H1 (cell line): ENCODE measurements around the gene SLC26A6. TPM values are rescaled to one million over a fixed set of nuclear protein-coding genes. Genes with fewer than 3 reads are reported as not detected.

Experiments
- CTCF ChIA-PET: fragments of 300-600 bp; sonication (Branson Sonifier 250); formaldehyde crosslinking; loops from one replicate; lab custom pipeline; 2021; ENCODE audit not compliant: partially characterized antibody; lab: Charles Lee
- POLR2A ChIA-PET: fragments of 300-600 bp; sonication (Branson Sonifier 250); formaldehyde crosslinking; loops from one replicate; lab custom pipeline; 2021; ENCODE audit warnings: inconsistent platforms; ENCODE audit not compliant: partially characterized antibody; lab: Charles Lee
- DNase-seq, 2 experiments: peaks; one replicate each; pipeline versions ENCODE4 v3.0.0 to v3.0.0-alpha.2; 2010 to 2022; ENCODE audit warnings: low spot score in 2 of 2, low read depth in 1 of 2, mixed read lengths in 1 of 2
- FAIRE-seq: peaks from 2 replicates; lab custom pipeline; 2011; peaks lifted over from hg19 to GRCh38; lab: Jason Lieb, UNC
- H2AFZ ChIP-seq: 2 replicates; pipeline ENCODE4 v1.8.1; 2012; ENCODE audit warnings: low read length, inconsistent platforms
- H2AK5ac ChIP-seq: 2 replicates; pipeline ENCODE4 v1.6.1; 2013; ENCODE audit warnings: low read depth, low read length
- H2BK120ac ChIP-seq: replicated peaks from 2 replicates; pipeline ENCODE3; 2013; ENCODE audit warnings: low read depth, low read length, inconsistent platforms
- H2BK12ac ChIP-seq: 2 replicates; pipeline ENCODE4 v1.6.1; 2013; ENCODE audit warnings: low read depth, low read length
- H2BK15ac ChIP-seq: 2 replicates; pipeline ENCODE4 v1.6.1; 2013; ENCODE audit warnings: low read length
- H2BK20ac ChIP-seq: 2 replicates; pipeline ENCODE4 v1.6.1; 2013; ENCODE audit warnings: low read length
- H2BK5ac ChIP-seq: 2 replicates; pipeline ENCODE4 v1.6.1; 2013; ENCODE audit warnings: low read depth, low read length
- H3K14ac ChIP-seq: 2 replicates; pipeline ENCODE4 v1.6.1; 2013; ENCODE audit warnings: inconsistent platforms; ENCODE audit not compliant: insufficient read length
- H3K18ac ChIP-seq: 2 replicates; pipeline ENCODE4 v1.6.1; 2013; ENCODE audit warnings: low read length; ENCODE audit errors: extremely low read depth
- H3K23ac ChIP-seq: 2 replicates; pipeline ENCODE4 v1.6.1; 2013; ENCODE audit warnings: inconsistent platforms; ENCODE audit not compliant: insufficient read length
- H3K23me2 ChIP-seq: 2 replicates; pipeline ENCODE4 v1.6.1; 2013; ENCODE audit warnings: low read depth, low read length
- H3K27ac ChIP-seq: 2 replicates; pipeline ENCODE4 v1.6.1; 2011; ENCODE audit warnings: low read depth, low read length, inconsistent platforms
- H3K27me3 ChIP-seq, 4 experiments: replicated peaks in 1 of 4; 1 replicate in 1 of 4; 2 replicates in 3 of 4; pipeline versions ENCODE4 v1.6.1 to v1.8.1; 2011 to 2013; ENCODE audit warnings: low read length in 3 of 4, mild to moderate bottlenecking in 3 of 4, inconsistent platforms in 2 of 4, mixed read lengths in 2 of 4, moderate library complexity in 1 of 4; ENCODE audit not compliant: control insufficient read depth in 3 of 4, insufficient read depth in 3 of 4; ENCODE audit errors: extremely low read depth in 1 of 4
- H3K36me3 ChIP-seq, 4 experiments: 2 replicates each; pipeline versions ENCODE4 v1.6.1 to v1.8.1; 2011 to 2013; ENCODE audit warnings: mild to moderate bottlenecking in 4 of 4, low read length in 3 of 4, moderate library complexity in 2 of 4, control low read depth in 1 of 4, inconsistent platforms in 1 of 4; ENCODE audit not compliant: insufficient read depth in 4 of 4, control insufficient read depth in 2 of 4
- H3K4ac ChIP-seq: replicated peaks from 2 replicates; pipeline ENCODE3; 2013; ENCODE audit warnings: low read length, low read depth, mixed read lengths, inconsistent platforms; ENCODE audit not compliant: insufficient read length
- H3K4me1 ChIP-seq, 4 experiments: replicated peaks in 1 of 4; 1 replicate in 1 of 4; 2 replicates in 3 of 4; pipeline versions ENCODE4 v1.6.1 to v1.8.1; 2011 to 2013; ENCODE audit warnings: low read length in 3 of 4, inconsistent platforms in 2 of 4, mixed read lengths in 1 of 4; ENCODE audit not compliant: insufficient read depth in 4 of 4, control insufficient read depth in 3 of 4
- H3K4me2 ChIP-seq, 2 experiments: 2 replicates each; pipeline versions ENCODE4 v1.6.1 to v1.8.1; 2011 to 2013; ENCODE audit warnings: low read depth in 2 of 2, low read length in 2 of 2, control low read depth in 1 of 2, inconsistent platforms in 1 of 2, mild to moderate bottlenecking in 1 of 2; ENCODE audit not compliant: insufficient read depth in 1 of 2
- H3K4me3 ChIP-seq, 4 experiments: fragments of 200-600, 300-600 bp in 1 of 4; sonication (generic), shearing (Covaris generic), sonication (Bioruptor Twin) in 1 of 4; 2 replicates each; pipeline versions ENCODE4 v1.5.1 to v1.8.1; 2011 to 2016; ENCODE audit warnings: low read length in 4 of 4, low read depth in 3 of 4, control low read depth in 2 of 4, inconsistent platforms in 2 of 4, mild to moderate bottlenecking in 2 of 4, mixed read lengths in 1 of 4, moderate library complexity in 1 of 4; ENCODE audit not compliant: insufficient read depth in 2 of 4; ENCODE audit errors: extremely low read depth in 1 of 4
- H3K56ac ChIP-seq: replicated peaks from 2 replicates; pipeline ENCODE3; 2013; ENCODE audit warnings: low read depth, mild to moderate bottlenecking, mixed read lengths, low read length, inconsistent platforms; ENCODE audit not compliant: insufficient read length
- H3K79me1 ChIP-seq: 2 replicates; pipeline ENCODE4 v1.6.1; 2013; ENCODE audit warnings: low read depth, low read length, control low read depth
- H3K79me2 ChIP-seq, 2 experiments: 2 replicates each; pipeline versions ENCODE4 v1.6.1 to v1.8.1; 2012 to 2013; ENCODE audit warnings: low read length in 2 of 2, mild to moderate bottlenecking in 2 of 2, inconsistent platforms in 1 of 2; ENCODE audit not compliant: insufficient read depth in 2 of 2, control insufficient read depth in 1 of 2
- H3K9ac ChIP-seq, 4 experiments: replicated peaks in 1 of 4; 1 replicate in 1 of 4; 2 replicates in 3 of 4; pipeline versions ENCODE4 v1.6.1 to v1.8.1; 2011 to 2013; ENCODE audit warnings: low read depth in 3 of 4, low read length in 3 of 4, control low read depth in 2 of 4, mild to moderate bottlenecking in 2 of 4, moderate library complexity in 2 of 4, inconsistent platforms in 1 of 4; ENCODE audit errors: extremely low read depth in 1 of 4
- H3K9me3 ChIP-seq, 2 experiments: 2 replicates each; pipeline versions ENCODE4 v1.6.1 to v1.8.1; 2012 to 2013; ENCODE audit warnings: mild to moderate bottlenecking in 2 of 2, moderate library complexity in 2 of 2, control low read depth in 1 of 2, inconsistent platforms in 1 of 2, low read depth in 1 of 2, low read length in 1 of 2, mixed read lengths in 1 of 2; ENCODE audit not compliant: insufficient read depth in 2 of 2
- H4K20me1 ChIP-seq, 2 experiments: replicated peaks in 1 of 2; 2 replicates each; pipeline versions ENCODE3 to v1.8.1; 2011 to 2013; ENCODE audit warnings: inconsistent platforms in 2 of 2, low read length in 2 of 2, mild to moderate bottlenecking in 1 of 2; ENCODE audit not compliant: insufficient read depth in 2 of 2, control insufficient read depth in 1 of 2
- H4K5ac ChIP-seq: 2 replicates; pipeline ENCODE4 v1.6.1; 2013; ENCODE audit warnings: low read length, low read depth, mixed read lengths, inconsistent platforms; ENCODE audit not compliant: insufficient read length
- H4K8ac ChIP-seq: 2 replicates; pipeline ENCODE4 v1.8.0; 2013; ENCODE audit warnings: mild to moderate bottlenecking, moderate library complexity, low read length, inconsistent platforms; ENCODE audit not compliant: insufficient read depth; ENCODE audit errors: extremely low read depth
- H4K91ac ChIP-seq: replicated peaks from 2 replicates; pipeline ENCODE3; 2013; ENCODE audit warnings: low read length, mixed read lengths, inconsistent platforms; ENCODE audit not compliant: insufficient read length
- BCL11A ChIP-seq, 2 experiments: IDR thresholded peaks; one replicate each; pipeline ENCODE4 v1.6.1; 2011; ENCODE audit warnings: low read depth in 2 of 2, low read length in 2 of 2, mild to moderate bottlenecking in 2 of 2
- E2F6 ChIP-seq: IDR thresholded peaks from 2 replicates; pipeline ENCODE4 v1.6.1; 2012; ENCODE audit warnings: inconsistent platforms
- EP300 ChIP-seq, 2 experiments: IDR thresholded peaks; 1 replicate in 1 of 2; 2 replicates in 1 of 2; pipeline ENCODE4 v1.6.1; 2011 to 2012; ENCODE audit warnings: low read depth in 2 of 2, low read length in 2 of 2, mild to moderate bottlenecking in 2 of 2, borderline replicate concordance in 1 of 2, inconsistent platforms in 1 of 2, moderate library complexity in 1 of 2
- HDAC6 ChIP-seq: IDR thresholded peaks from one replicate; pipeline ENCODE4 v1.7.1; 2012; ENCODE audit warnings: low read depth, mild to moderate bottlenecking, inconsistent platforms, low read length, moderate library complexity
- PHF8 ChIP-seq: fragments of 200-600 bp; sonication (generic); conservative IDR thresholded peaks from 2 replicates; pipeline ENCODE4 v1.7.1; 2012; ENCODE audit warnings: low read depth, mild to moderate bottlenecking, inconsistent platforms, low read length, moderate library complexity
- RXRA ChIP-seq: IDR thresholded peaks from 2 replicates; pipeline ENCODE4 v1.6.1; 2011; ENCODE audit warnings: low read depth, mild to moderate bottlenecking, low read length, moderate library complexity; ENCODE audit not compliant: insufficient read depth
- SIRT6 ChIP-seq: IDR thresholded peaks from one replicate; pipeline ENCODE4 v1.7.1; 2012; ENCODE audit warnings: low read length, inconsistent platforms
- SRF ChIP-seq: IDR thresholded peaks from 2 replicates; pipeline ENCODE4 v1.6.1; 2011; ENCODE audit warnings: mild to moderate bottlenecking, low read depth, low read length, moderate library complexity
- TBP ChIP-seq: IDR thresholded peaks from 2 replicates; pipeline ENCODE4 v1.6.1; 2011; ENCODE audit warnings: low read depth, low read length, improper control_type of control experiment
- TCF12 ChIP-seq: IDR thresholded peaks from 2 replicates; pipeline ENCODE4 v1.6.1; 2011; ENCODE audit warnings: low read depth, mild to moderate bottlenecking, low read length
- WGBS, 2 experiments: shearing (Covaris generic) in 1 of 2; methylation state at CpG; one replicate each; pipeline versions ENCODE4 v1.1.6 to v1.1.7; 2013 to 2015; ENCODE audit warnings: low lambda C conversion rate in 2 of 2, mixed read lengths in 2 of 2, inconsistent platforms in 1 of 2, low coverage in 1 of 2, missing lambda C conversion rate in 1 of 2; ENCODE audit not compliant: insufficient replicate concordance in 2 of 2, insufficient coverage in 1 of 2, insufficient read length in 1 of 2; ENCODE audit errors: extremely low coverage in 1 of 2, missing lambda C conversion rate in 1 of 2; 5-methylcytosine and 5-hydroxymethylcytosine counted together
- polyA plus RNA-seq, 7 experiments: library from polyadenylated mRNA; depleted of rRNA in 3 of 7; stranded (reverse) in 5 of 7; unstranded in 2 of 7; fragments of >200 nt in 5 of 7; fragments of 200-250 nt in 2 of 7; gene quantifications; 1 replicate in 5 of 7; 2 replicates in 1 of 7; 4 replicates in 1 of 7; pipeline versions ENCODE4 v1.2.1 to v1.2.3, GENCODE V29; 2011 to 2013; ENCODE audit warnings: missing spikeins in 2 of 7, mixed read lengths in 2 of 7
- total RNA-seq: library from RNA; stranded (reverse); fragmentation: NEBNext Ultra II Directional; extraction: Animal tissue kit (Norgen Biotek cat#: 25700); gene quantifications from 2 replicates; pipeline ENCODE4 v1.2.1, GENCODE V29; 2021
- TF ChIP-seq, protein P1 (sequence below): IDR thresholded peaks from 2 replicates; pipeline ENCODE4 v1.6.1; 2011; ENCODE audit warnings: low read depth, mild to moderate bottlenecking, low read length; ENCODE audit not compliant: insufficient read depth

Gene SLC26A6
- total and polyA plus RNA-seq, 2 of the 8 experiments (the other 6 are each of a cell fraction or from before 2014, with no cell fraction given), result 50.4 to 58.0 TPM

- Histone ChIP-seq H4K20me1 (peaks cover 3 to 22% of the 10 kb centered on the region in 2 experiments), H3K9me3 (no peaks in the 10 kb centered on the region), H2BK15ac (no peak overlapping the region), H2BK20ac (no peak overlapping the region), H3K27me3 (no peaks in the 10 kb centered on the region; a peak in 1 of 7 replicates), H3K79me1 (peaks cover 7% of the 10 kb centered on the region), H3K36me3 (peaks cover 13 to 30% (median 27%) of the 10 kb centered on the region in 4 experiments), H3K4me2 (peak overlapping the region; percentile 38 to 84; a peak in 3 of 4 replicates), H3K27ac (no peak overlapping the region), H3K4ac (no peak overlapping the region), H3K23me2 (peaks cover 2% of the 10 kb centered on the region; the same call in 1 of the 2 replicates), H2AK5ac (no peak overlapping the region), H4K5ac (no peak overlapping the region), H3K14ac (no peak overlapping the region), H3K79me2 (peaks cover 0 to 9% of the 10 kb centered on the region in 2 experiments; a peak in 1 of 4 replicates), H4K8ac (no peak overlapping the region; the same call in 1 of the 2 replicates), H3K56ac (no peak overlapping the region), H4K91ac (no peak overlapping the region), H3K9ac (no peak overlapping the region), H2BK12ac (no peak overlapping the region), H3K4me3 (peak overlapping the region in 1 of 4 experiments; percentile 84; a peak in 1 of 8 replicates), H2BK120ac (no peak overlapping the region), H2BK5ac (no peak overlapping the region), H2AFZ (no peak overlapping the region), H3K4me1 (peaks cover 3 to 6% (median 5%) of the 10 kb centered on the region in 4 experiments), H3K23ac (no peak overlapping the region), H3K18ac (no peak overlapping the region)
- no peak for DNase-seq
- ChIA-PET POLR2A (interaction anchor here (1.0 to 9.8 kb wide), 7 partner anchors 10 to 75 kb away, joined by 6 to 111 read pairs (median 33); partner anchors contain the start of genes CELSR3, TMEM89 and UQCRC1), CTCF (interaction anchor here (0.7 to 5.8 kb wide), 11 partner anchors 8 to 198 kb away, joined by 3 to 49 read pairs (median 15); partner anchors contain the start of genes CELSR3, PFKFB4, TMEM89 and UQCRC1)
- WGBS, 2 experiments, result 100% methylated on average over 2 of the region's 2 CpGs; no CpG with 5 or more reads in 1 of the 2 experiments
- no peak for FAIRE-seq
- TF ChIP-seq HDAC6 (no peak), SRF (no peak), RXRA (no peak), EP300 (IDR thresholded peaks at IDR 0.05; ENCODE audit: borderline replicate concordance in 1 of 2, low read depth in 2 of 2, low read length in 2 of 2) (no peak), PHF8 (no peak), E2F6 (no peak), TCF12 (no peak), TBP (no peak), BCL11A (IDR thresholded peaks at IDR 0.05; ENCODE audit: low read depth in 2 of 2, low read length in 2 of 2) (no peak), SIRT6 (no peak)
- TF ChIP-seq, protein P1, sequence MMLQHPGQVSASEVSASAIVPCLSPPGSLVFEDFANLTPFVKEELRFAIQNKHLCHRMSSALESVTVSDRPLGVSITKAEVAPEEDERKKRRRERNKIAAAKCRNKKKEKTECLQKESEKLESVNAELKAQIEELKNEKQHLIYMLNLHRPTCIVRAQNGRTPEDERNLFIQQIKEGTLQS, result no peak
Observed at GRCh38 chr3:48633743-48634142, 1.5 kb downstream of the SLC26A6 start.
